ENCODE results near the gene CES5A.
A peak's percentile ranks its signal among the peaks of the same experiment; 100 is the strongest.
"Not testable (repeated sequence)": the region's sequence is repeated elsewhere in the genome, so short reads cannot be mapped to it uniquely, and the experiment has no call there.

CES5A gene

DNA sequence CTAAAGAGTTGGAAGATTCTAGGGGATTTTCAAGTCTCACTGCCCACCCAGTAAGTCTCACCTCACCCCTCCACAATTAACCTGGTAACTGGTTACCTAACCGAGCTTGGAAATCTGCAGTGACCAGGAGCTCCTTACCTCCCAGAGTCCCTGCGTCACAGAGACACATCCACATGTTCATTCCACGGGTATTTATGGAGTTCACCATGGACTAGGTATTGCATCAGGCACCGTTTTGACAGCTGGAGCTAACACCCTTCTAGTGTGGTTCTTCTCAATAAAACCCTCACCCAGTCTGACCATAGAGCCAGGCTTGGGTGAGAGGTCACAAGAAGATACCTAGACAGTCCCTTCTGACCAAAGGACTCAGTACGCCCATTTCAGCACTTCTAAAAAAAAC lies 2.1 kb downstream of the CES5A start:
- no peak for DNase-seq (ENCODE audit: low spot score)

DNA sequence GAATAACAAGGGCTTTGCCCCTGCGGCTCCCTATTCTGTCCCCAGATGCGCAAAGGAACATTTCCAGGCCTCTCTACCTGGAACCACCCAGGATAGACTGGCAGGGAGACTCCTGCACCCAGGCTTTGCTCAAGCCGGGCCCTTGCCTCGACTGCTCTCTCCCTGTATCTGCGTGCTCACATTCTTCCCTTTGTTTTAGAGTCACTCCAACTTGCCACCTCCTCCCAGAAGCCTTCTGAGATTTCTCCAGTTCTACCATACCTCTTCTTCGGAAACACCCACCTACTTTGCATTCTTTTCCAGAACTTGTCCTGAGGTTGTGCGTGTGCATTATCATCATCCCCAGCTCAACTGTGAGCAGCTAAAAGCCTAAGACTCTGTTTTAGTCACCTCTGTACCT lies 3.0 kb downstream of the CES5A start:
- no peak for DNase-seq (ENCODE audit: low spot score)

DNA sequence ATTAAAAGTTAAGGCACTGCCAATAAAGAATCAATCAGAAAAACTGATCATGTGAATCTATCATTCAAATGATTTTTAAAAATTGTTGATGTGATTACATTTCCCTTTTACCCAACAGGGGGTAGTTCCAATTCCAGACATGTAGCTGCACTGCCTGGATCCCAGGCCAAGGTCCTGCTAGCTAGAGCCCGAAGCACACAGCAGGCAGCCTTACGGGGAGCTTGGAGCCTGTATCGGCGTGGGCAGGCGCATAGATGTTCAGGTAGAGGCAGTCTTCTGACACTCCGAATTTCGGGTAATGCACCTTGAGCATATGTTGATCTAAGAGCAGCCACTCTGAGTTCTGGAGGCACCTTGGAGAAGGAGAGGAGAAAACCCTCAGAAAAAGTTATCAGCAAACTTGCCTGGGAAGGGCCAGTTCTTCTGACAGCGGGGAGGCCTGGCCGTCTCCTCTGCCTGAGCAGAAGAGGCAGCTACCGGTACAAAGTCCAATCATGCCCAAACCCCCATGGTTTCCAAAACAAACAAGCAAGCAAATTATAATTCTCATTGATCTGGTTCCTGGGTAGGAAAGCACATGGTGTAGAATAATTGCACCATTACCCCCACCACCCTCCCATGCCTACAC lies 3.6 kb downstream of the CES5A start:
- peak; percentile 35 for DNase-seq (ENCODE audit: low spot score)

DNA sequence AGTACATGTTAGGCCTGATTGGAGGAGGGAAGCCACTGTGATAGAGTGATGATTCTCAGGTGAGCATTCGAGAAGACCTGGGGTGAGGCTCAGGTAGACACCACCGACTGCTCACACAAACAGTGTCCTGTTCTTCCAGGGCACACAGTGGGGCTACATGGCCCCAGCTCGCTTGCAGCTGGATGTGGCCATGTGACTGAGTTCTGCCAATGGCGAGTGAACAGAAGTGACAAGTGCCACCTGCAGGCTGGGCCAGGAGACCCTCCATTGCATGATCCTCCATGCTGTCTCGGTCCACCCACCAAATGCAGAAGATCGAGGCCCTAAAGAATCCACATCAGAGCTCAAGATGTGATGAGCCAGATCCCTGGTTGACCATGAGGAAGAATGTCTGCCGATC lies 6.2 kb downstream of the CES5A start:
- no peak for DNase-seq (ENCODE audit: low spot score)

DNA sequence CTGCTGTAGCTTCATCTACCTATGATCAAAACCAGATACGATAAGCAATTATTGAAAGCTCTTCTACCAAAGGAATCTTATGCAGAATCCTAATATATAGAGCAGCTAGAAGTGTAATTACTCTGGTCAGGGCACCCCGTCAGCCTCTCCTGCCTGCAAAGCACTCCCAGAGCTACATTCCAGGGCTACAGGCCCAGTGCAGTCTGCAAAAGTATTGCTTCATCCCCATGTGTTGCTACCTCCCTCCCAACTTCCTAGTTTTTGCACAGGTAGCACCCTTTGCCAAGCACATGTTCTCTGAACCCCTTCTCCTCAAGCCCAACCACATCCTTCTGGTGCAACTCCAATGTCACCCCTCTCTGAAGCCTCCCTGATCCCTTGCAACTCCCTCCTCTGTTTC lies 7.0 kb downstream of the CES5A start:
- DNase-seq (ENCODE audit: low spot score): no peak

DNA sequence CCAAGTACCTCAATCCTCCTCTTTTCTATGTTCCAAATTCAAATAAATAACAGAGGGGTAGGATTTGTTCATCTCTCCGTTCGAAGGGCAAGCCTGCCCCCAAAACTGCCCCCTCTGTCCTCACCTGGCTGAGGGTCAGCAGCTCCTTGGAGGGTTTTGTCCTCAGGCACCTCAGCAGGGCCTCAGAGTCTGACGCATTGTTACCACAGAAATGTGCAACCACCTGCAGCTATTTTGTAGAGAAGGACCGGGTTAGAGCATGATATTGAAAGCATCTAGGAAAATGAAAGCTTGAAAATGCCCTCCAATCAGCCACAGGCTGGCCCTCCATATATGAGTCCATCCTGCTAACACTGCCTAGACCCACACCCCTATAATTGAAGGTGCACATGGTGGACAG lies 13.9 kb downstream of the CES5A start:
- no peak for DNase-seq (ENCODE audit: low spot score)

DNA sequence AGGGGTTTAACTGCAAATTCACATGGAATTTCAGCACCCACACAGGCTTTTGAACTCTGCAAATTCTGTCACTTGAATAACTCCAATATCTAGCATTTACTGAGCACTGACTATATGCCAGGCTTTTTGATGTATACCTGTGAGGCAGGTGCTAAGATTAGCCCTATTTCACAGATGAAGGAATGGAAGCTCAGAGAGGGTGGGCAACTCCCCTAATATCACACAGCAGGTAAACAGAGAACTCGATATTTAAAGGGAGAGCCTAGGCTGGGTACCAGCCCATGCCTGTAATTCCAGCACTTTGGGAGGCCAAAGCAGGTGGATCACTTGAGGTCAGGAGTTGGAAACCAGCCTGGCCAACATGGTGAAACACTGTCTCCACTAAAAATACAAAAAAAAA lies 17.5 kb downstream of the CES5A start:
- not testable (repeated sequence) for DNase-seq (ENCODE audit: low spot score)

DNA sequence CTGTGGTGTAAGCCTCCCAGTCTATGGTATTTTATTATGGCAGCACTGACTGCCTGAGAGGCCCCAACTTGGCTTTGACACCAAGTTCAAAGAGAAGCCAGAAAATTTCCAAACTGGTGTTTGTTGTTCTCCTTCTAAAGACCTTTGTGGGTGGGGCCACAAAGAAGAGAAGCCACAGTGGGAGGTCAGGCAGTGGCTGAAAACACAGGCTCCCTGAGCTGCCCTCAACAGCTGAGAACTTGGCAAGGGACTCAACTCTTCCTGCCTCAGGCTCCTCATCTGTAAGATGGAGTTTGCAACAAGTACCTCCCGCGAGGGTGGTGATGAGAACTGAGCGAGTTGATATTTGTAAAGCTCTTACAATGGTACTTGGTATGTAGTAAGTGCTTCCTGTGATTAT lies 18.2 kb downstream of the CES5A start:
- peak; percentile 36 for DNase-seq (ENCODE audit: low spot score)

DNA sequence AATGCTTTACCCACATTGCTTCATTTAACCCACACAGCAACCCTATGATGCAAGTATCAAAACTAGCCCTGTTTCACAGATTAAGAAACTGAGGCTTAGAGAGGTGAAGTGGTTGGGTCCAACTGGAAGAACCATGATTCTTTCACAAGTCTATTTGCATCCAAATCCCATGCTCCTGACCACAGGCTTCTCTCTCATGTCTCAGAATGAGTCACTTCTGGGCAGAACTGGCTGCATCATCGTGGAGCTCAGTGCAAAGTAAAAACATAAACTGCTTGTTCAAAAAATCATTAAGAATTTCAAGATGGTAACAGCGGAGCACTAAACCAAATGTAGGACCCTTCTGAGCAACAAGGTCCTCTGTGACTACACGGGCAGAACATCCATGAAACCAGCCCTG lies 22.1 kb downstream of the CES5A start:
- DNase-seq (ENCODE audit: low spot score): peak; percentile 27

DNA sequence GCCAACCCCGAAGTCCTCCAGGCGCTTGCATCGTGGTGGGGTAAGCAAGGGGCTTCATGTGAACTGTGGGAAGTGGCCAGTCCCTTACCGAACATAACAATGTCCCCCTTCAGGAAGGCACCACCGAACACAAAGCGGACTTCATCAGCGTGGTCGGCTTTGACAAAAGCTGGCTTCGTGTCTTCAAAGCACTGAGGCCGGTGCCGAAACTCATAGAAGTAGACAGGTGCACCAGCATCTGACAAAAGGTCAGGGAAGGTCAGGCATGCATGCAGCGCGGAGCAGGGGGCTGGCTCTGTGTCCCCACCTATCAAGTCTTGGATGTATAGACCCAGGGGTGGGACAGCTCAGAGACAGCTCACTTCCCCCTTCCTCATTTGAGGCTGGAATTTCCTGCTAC lies 25.6 kb downstream of the CES5A start:
- DNase-seq (ENCODE audit: low spot score): peak; percentile 86

DNA sequence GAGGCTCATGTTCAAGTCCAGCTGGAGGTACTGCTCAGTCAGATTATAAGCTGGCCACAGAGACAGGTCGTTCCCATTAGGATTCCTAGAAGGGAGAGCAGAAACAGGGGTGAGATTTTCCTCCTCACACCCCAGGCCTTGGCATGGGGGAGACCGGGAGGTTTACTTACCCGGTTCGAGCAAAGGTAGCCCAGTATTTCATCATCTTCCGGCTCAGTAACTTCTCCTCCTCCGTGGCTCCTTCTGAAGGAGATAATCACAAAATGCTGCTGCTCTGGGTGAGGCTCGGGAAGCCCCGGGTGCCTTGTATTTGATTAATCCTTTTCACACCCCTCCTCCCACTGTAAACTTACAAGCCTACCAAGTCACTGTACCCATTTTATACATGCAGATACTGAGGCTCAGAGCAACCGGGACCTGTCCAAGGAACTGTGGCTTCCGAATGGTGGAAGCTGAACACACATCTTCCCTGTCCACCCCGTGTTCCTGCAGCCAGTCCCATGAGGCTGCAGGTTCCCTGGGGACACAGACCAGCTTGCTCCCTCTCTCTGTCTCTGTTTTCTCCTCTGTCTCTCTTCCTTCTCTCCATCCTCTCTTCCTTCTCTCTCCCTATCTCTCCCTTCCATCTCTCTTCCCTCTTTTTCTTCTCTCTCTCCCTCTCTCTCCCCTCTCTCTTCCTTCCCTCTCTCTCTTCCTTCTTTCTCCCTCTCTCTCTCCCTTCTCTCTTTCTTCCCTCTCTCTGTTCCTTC lies 28.4 kb downstream of the CES5A start:
- no peak for DNase-seq (ENCODE audit: low spot score)

DNA sequence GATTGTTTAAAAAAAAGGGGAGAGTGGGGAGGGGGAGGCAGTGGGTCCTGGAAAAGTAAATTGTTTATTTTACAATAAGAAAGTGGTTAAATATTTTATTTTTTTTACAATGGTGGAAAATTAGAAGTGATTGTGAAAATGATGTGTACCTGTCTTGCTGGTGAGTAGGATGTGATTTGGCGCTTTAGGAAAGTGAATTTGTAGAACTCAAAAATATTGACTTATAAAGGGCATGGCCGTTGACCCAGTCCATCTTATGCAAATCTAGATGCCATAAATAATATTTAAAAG lies 32.1 kb downstream of the CES5A start:
- DNase-seq (ENCODE audit: low spot score): no peak

DNA sequence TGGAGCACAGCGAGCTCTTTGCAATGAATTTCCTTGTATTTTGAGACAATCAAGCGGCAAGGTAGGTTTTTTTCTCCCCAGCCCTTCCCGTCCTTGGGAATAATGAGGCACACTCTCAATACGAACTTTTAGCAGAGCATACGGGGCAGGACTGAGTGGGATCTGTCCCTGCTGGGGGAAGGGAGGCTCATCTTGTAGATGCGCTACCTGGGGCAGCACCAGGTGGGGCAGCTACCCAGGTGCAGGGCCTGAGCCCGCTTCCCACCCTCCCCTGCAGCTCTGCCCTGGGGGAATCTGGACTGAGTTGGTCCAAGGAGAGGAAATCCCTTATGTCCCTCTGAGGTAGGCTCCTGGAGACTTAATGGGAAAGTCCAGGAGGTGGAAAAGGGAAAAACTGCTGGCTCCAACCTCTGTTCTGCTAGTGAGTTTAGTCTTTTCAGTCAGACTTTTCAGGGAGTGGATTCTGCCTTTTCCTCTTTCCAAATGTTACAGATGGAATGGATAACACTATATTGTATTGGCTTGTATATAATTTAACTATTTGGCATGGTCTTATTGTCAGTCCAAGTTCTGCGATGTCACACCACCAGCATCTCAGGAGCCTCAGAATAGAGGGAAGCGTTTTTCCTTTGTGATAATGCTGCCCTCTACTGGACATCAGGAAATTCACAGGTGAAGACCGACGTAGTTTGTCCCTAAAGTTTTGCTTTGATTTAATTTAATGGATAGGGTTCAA lies 32.6 kb downstream of the CES5A start:
- peak; percentile 45 for DNase-seq (ENCODE audit: low spot score)

DNA sequence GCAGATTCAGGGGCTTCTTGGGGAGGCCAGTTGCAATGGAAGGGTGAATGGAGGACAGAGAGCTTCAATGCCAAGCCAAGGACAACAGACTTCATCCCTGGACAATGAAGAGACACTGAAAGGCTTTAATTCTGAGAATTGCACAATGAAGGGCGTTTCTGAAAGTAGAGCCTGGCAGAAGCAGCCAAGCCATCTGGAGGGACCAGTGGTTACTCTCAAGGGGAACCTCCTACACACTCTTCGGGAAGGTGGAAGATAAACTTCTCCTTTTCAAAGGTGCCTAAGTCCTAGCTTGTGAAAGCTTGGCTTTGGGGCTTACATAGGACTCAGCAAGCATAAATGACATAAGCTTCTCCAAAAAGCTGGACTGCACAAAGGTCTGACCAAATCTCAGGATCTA lies 36.1 kb downstream of the CES5A start:
- DNase-seq (ENCODE audit: low spot score): no peak

DNA sequence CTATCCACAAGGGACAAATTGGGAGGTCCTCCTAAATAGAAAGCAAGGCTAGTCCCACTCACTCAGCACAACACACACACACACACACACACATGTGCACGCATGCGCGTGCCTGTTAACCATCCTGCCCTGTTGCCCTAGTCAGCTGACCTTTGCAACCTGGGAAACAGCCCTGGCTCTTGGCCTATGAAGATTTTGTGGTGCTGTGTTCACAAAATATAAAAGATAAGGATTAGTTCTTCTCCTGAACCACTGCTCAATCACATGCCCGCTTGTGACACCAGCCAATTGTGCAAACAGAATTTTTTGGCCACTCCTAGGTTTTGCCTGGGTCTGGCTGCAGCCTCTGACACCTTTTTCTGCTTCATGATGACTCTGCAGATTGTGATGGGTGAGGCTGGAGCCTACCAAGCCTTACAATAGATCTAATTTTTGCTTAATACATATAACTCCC lies 39.0 kb downstream of the CES5A start:
- DNase-seq (ENCODE audit: low spot score): no peak

DNA sequence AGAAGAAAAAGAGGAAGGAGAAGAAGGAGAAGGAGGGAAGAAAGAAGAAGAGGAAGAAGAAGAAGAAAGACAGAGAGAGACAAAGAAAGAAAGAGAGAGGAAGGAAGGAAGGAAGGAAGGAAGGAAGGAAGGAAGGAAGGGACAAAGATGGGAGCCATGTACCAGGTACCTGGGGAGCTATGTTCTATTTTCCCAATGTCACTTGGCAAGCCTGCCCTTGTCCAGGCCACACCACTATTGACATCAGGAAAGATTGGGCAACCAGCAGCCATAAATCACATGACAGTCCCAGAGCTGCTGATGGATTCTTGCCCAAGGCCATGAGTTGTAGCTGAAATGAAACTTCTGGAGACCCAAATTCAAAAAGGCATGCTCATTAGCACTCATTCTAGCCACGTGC lies 39.6 kb downstream of the CES5A start:
- DNase-seq (ENCODE audit: low spot score): no peak

DNA sequence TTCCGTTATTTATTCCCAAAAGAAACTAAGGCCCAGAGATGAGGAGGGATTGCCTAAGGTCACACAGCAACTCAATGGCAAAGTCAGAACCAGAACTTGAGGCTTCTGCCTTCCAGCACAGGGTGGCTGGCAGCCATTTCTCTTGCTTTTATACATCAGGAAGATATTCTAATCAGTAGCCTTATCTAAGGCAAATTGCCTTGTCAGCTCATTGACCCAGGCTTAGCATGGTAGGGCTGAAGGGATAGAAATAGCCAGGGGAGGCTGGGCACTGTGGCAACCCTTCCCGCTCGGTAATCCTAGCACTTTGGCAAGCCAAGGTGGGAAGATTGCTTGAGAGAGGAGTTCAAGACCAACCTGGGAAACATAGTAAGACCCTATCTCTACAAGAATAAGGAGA lies 40.0 kb downstream of the CES5A start:
- DNase-seq (ENCODE audit: low spot score): not testable (repeated sequence)

DNA sequence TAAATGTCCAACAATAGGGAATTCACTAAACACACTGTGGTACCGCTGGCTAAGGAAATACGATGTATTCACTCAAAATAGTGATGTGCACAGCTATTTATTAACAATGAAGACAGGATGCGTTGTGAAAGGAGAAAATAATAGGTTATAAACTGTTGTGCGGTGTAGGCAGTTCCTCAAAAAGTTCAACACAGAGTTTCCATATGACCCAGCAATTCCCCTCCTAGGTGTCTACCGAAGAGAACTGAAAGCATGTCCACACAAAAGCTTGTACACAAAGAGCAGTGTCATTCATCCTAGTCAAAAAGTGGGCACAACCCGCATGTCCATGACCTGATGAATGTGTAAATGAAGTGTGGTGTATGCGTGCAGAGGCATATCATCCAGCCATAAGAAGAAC lies 41.1 kb downstream of the CES5A start:
- no peak for DNase-seq (ENCODE audit: low spot score)

DNA sequence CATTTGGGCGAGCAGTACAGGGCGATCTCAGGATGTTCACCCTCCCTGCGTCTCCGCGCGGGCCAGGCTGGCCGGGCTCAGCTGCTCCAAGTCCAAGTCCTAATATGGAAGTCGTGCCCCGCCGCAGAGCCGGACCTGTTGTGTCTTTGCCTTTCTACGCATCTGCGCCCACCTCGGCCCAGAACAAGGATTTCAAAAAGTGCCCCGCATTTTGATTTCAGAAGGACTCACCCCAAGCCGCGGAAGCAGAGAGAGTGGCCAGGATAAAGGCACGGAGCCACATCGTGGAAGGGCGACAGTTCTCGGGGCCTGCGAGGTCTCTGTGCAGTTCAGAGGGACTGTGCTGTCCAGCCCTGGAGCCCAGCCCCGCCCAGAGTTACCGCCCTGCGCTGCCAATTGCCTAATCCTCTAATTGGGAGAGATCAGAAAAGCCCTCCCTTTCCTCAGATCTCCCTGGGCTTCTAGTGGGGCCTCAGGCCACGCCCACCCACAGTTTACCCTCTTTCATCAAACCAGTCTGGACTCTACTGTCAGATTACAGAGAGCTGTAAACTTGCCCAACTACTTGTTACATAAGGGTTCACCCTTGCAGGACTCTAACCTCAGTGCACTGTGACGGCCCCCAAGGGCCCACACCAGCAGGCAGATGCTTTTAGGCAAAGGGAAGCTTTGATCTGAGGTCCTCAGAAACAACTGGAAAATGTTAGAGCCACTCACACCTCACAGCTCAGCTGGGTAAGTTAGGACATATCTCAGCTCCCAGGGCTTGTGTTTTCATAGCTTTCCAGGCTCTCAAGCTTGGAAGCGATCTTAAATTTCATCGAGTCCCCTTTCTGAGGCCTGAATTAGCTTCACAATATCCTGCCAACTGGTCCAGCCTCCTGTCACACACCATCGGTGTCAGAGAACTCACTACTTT lies 42.1 kb downstream of the CES5A start, which contains the start of gene CES1:
TSS of gene CES1 (minus strand) at position 324 of the 919 bp plus-strand sequence. CDS start at position 283, 41 bp downstream.
- peak; percentile 11 for DNase-seq (ENCODE audit: low spot score)

DNA sequence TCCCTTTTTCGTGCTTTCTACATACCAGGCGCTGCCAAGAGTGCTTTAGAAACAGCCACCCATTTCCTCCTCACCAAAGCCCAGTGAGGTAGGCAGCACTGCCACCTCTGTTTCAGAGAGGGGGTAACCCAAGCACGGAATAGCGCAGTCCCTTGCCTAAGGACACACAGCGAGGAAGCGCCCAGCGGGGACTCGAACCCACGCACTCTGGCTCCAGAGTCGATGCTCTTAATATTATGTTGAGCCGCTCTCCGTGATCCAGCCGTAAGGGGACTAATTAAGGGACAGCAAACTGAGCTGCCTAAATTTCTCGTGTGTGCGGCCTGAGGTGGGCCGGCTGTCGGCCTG lies 42.8 kb downstream of the CES5A start:
- no peak for DNase-seq (ENCODE audit: low spot score)

DNA sequence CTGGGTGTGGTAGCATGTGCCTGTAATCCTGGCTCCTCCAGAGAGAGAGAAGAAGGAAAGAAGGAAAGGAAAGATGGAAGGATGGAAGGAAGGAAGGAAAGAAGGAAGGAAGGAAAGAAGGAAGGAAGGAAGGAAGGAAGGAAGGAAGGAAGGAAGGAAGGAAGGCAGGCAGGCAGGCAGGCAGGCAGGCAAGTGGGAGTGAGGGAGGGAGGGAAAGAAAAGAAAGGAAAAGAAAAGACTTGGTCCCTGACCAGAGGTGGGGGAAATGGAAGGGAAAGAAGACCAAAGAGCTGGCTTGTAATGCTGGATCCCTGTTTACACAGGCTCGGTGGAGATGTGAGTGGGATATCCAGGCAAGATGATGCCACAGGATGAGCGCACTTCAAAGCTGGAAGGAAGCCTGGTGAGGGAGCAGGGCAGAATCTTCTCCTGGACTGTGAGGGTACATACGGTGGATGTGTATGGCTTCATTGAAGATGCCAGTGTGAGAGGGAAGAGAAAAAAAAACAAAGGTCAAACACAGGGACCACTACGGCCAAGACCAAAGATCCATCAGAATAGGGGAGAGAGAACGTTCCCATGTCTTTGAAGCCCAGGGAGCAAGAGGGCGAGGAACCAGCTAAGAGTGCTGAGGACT lies 44.4 kb downstream of the CES5A start:
- no peak for DNase-seq (ENCODE audit: low spot score)

DNA sequence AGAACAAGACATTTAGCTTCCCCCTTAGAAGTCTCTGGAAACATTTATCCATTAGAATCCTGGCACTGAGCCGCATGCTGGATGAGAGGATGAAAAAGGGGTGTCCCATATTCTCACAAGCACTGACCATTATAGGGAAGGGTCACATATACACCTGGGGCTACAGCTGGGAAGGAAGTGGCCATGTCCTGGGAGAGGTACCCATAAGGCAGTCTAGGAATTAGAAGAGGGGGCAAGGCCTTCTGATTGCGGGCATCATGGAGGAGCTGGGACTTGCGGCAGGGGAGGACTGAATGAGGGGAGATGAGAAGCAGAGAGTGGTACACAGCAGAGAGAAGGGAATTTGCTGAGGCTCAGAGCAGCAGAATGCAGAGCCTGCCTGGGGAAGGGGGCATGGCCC lies 45.9 kb downstream of the CES5A start:
- not testable (repeated sequence) for DNase-seq (ENCODE audit: low spot score)
